A549 treated with AZD9567 at 1 μM for 4 hours (cell line): Measurements from ENCODE around the gene CCDC201. TPM values are rescaled to one million over a fixed set of nuclear protein-coding genes. Genes with fewer than 3 reads are reported as not detected.

Experiments
- total RNA-seq: library from RNA; stranded (reverse); fragments of 200-300 nt; extraction: Qiagen RNA extraction; gene quantifications from 5 replicates; pipeline ENCODE4 v1.2.3, GENCODE V29; 2022; ENCODE audit not compliant: insufficient read depth

Gene CCDC201
- 0.02 TPM in 1 of 5 replicates, not detected in the others for total RNA-seq

DNA sequence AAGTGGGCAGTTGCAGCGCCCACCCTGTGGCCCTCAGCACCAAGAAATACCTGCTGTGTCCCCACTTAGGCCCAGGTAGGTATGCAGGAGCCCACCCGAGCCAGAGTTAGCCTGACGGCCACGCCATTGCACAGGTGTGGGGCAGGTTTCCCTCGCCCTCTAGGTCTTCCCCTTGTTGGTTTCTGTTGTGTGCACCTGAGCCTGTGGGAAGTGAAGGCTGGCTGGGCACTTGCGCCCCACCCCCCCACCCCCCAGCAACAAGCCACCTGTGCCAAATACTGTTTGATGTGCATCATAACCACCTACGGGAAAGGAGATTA, at the start of gene CCDC201:
CCDC201 (minus strand) TSS at position 48 of the 320 bp plus-strand sequence. CDS start 75 bp downstream, outside the sequence.

GRCh38 chr7:45920502-45921380, 47.9 kb upstream of the CCDC201 start, which contains the start of gene IGFBP3:
Gene IGFBP3 (minus strand): TSS chr7:45921272. CDS start chr7:45921140, 132 bp downstream.

GRCh38 chr7:45888185-45888992, 15.5 kb upstream of the CCDC201 start, which contains the start of gene IGFBP1:
Gene IGFBP1 (plus strand): TSS chr7:45888488. CDS start chr7:45888653, 165 bp downstream.

Other genes with a start within 250 kb of the CCDC201 start
- gene IGFBP1, start 15.4 kb upstream of the CCDC201 start, total RNA-seq, result 45.4 to 69.5 TPM (median 60.7 TPM) in 5 replicates
- 124 to 207 TPM (median 169 TPM) in 5 replicates for gene IGFBP3, start 48.2 kb upstream of the CCDC201 start, total RNA-seq